HepG2 (cell line): ENCODE measurements around the gene VPS11. TPM values are rescaled to one million over a fixed set of nuclear protein-coding genes. Genes with fewer than 3 reads are reported as not detected.

Source experiments
- ATF7 ChIP-seq, 2 experiments: fragments of 450-650 bp in 1 of 2; sonication (generic) in 1 of 2; formaldehyde crosslinking in 1 of 2; IDR thresholded peaks; 2 replicates each; pipeline versions ENCODE4 v1.4.0 to v1.6.1; 2016 to 2020; ENCODE audit warnings: antibody characterized with exemption in 1 of 2, mild to moderate bottlenecking in 1 of 2, missing genetic modification reagents in 1 of 2
- DRAP1 ChIP-seq: IDR thresholded peaks from 2 replicates; pipeline ENCODE4 v1.6.1; 2016; ENCODE audit warnings: missing genetic modification reagents, missing compliant biosample characterization
- ERF ChIP-seq: IDR thresholded peaks from 2 replicates; pipeline ENCODE4 v1.6.1; 2018; ENCODE audit warnings: missing biosample characterization, missing genetic modification reagents
- ETV5 ChIP-seq: IDR thresholded peaks from 2 replicates; pipeline ENCODE4 v1.6.1; 2018; ENCODE audit warnings: missing biosample characterization, missing genetic modification reagents, inconsistent platforms, borderline replicate concordance
- ETV6 ChIP-seq: sonication (generic); formaldehyde crosslinking; conservative IDR thresholded peaks from 2 replicates; pipeline ENCODE4 v1.4.0; 2020; ENCODE audit warnings: missing genetic modification reagents
- KLF13 ChIP-seq: sonication (generic); formaldehyde crosslinking; IDR thresholded peaks from 2 replicates; pipeline ENCODE4 v1.4.0; 2020; ENCODE audit warnings: mild to moderate bottlenecking, missing genetic modification reagents
- NRL ChIP-seq: sonication (generic); formaldehyde crosslinking; IDR thresholded peaks from 2 replicates; pipeline ENCODE4 v1.5.0; 2020; ENCODE audit warnings: missing genetic modification reagents, mild to moderate bottlenecking, moderate library complexity, borderline replicate concordance
- PBX3 ChIP-seq: sonication (generic); formaldehyde crosslinking; IDR thresholded peaks from 2 replicates; pipeline ENCODE4 v1.8.1; 2023; ENCODE audit warnings: missing genetic modification reagents, inconsistent platforms, borderline replicate concordance
- SIN3B ChIP-seq: fragments of 150-350 bp; IDR thresholded peaks from 2 replicates; pipeline ENCODE4 v1.6.1; 2014; ENCODE audit warnings: low read length
- SP5 ChIP-seq: IDR thresholded peaks from 2 replicates; pipeline ENCODE4 v1.6.1; 2016; ENCODE audit warnings: low read depth, borderline replicate concordance
- TCF7L2 ChIP-seq: IDR thresholded peaks from 2 replicates; pipeline ENCODE4 v1.6.1; 2011; ENCODE audit warnings: mild to moderate bottlenecking, low read depth, low read length, moderate library complexity
- YEATS4 ChIP-seq: sonication (generic); formaldehyde crosslinking; IDR thresholded peaks from 2 replicates; pipeline ENCODE4 v1.4.0; 2020; ENCODE audit warnings: missing genetic modification reagents, borderline replicate concordance
- ZNF230 ChIP-seq: sonication (generic); formaldehyde crosslinking; IDR thresholded peaks from 2 replicates; pipeline ENCODE4 v1.4.0; 2020; ENCODE audit warnings: mild to moderate bottlenecking, missing genetic modification reagents
- ZNF570 ChIP-seq: sonication (generic); formaldehyde crosslinking; IDR thresholded peaks from 2 replicates; pipeline ENCODE4 v1.4.0; 2020; ENCODE audit warnings: mild to moderate bottlenecking, missing genetic modification reagents, borderline replicate concordance
- ZNF704 ChIP-seq: sonication (generic); formaldehyde crosslinking; IDR thresholded peaks from 2 replicates; pipeline ENCODE4 v1.8.1; 2023; ENCODE audit warnings: mild to moderate bottlenecking, inconsistent platforms, moderate library complexity, missing genetic modification reagents, borderline replicate concordance
- ZNF782 ChIP-seq: sonication (generic); formaldehyde crosslinking; IDR thresholded peaks from 2 replicates; pipeline ENCODE4 v1.4.0; 2020; ENCODE audit warnings: missing genetic modification reagents, mild to moderate bottlenecking, borderline replicate concordance
- polyA plus RNA-seq, 8 experiments: library from polyadenylated mRNA; depleted of rRNA in 3 of 8; stranded (reverse) in 7 of 8; unstranded in 1 of 8; fragments of >200 nt; fragmentation: Illumina TruSeq in 4 of 8; extraction: Trizol in 4 of 8; gene quantifications; 2 replicates each; pipeline versions ENCODE4 v1.2.1 to v1.2.3, GENCODE V29; 2011 to 2016; ENCODE audit warnings: low read depth in 4 of 8, missing spikeins in 1 of 8, mixed read lengths in 1 of 8; ENCODE audit not compliant: insufficient read depth in 1 of 8
- total RNA-seq, 5 experiments: library from RNA; depleted of rRNA; stranded (reverse); fragments of >200 nt; fragmentation: Illumina TruSeq; extraction: Trizol; gene quantifications; 2 replicates each; pipeline ENCODE4 v1.2.3, GENCODE V29; 2016; ENCODE audit warnings: low read depth in 1 of 5
- TF ChIP-seq, protein P1 (sequence below): sonication (generic); formaldehyde crosslinking; IDR thresholded peaks from 2 replicates; pipeline ENCODE4 v1.5.0; 2020; ENCODE audit warnings: missing genetic modification reagents
- TF ChIP-seq, protein P2 (sequence below): sonication (generic); formaldehyde crosslinking; IDR thresholded peaks from 2 replicates; pipeline ENCODE4 v1.5.0; 2020; ENCODE audit warnings: missing genetic modification reagents
- TF ChIP-seq, protein P3 (sequence below): sonication (generic); formaldehyde crosslinking; IDR thresholded peaks from 2 replicates; pipeline ENCODE4 v1.5.1; 2020; ENCODE audit warnings: mild to moderate bottlenecking, missing genetic modification reagents, moderate library complexity

Gene VPS11
- total and polyA plus RNA-seq, 2 of the 13 experiments (the other 11 are each of a cell fraction or from before 2014, with no cell fraction given): 13.7 to 21.6 TPM

GRCh38 chr11:119084663-119085436, 17.2 kb downstream of the VPS11 start, which contains the start of gene HMBS (continued):
- TF ChIP-seq ZNF704: no peak
- TF ChIP-seq NRL (CRISPR knock-in tag): peak; percentile 62; the same call in 1 of the 2 replicates
- peak; percentile 41 for TF ChIP-seq ERF
- TF ChIP-seq KLF13: no peak
- peak; percentile 87; the same call in 1 of the 2 replicates for TF ChIP-seq ZNF782
- TF ChIP-seq YEATS4 (CRISPR knock-in tag): peak; percentile 78
- TF ChIP-seq, protein P1, sequence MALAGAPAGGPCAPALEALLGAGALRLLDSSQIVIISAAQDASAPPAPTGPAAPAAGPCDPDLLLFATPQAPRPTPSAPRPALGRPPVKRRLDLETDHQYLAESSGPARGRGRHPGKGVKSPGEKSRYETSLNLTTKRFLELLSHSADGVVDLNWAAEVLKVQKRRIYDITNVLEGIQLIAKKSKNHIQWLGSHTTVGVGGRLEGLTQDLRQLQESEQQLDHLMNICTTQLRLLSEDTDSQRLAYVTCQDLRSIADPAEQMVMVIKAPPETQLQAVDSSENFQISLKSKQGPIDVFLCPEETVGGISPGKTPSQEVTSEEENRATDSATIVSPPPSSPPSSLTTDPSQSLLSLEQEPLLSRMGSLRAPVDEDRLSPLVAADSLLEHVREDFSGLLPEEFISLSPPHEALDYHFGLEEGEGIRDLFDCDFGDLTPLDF: peak; percentile 90
- peak; percentile 93 for TF ChIP-seq ZNF230 (CRISPR knock-in tag)
- TF ChIP-seq, protein P2, sequence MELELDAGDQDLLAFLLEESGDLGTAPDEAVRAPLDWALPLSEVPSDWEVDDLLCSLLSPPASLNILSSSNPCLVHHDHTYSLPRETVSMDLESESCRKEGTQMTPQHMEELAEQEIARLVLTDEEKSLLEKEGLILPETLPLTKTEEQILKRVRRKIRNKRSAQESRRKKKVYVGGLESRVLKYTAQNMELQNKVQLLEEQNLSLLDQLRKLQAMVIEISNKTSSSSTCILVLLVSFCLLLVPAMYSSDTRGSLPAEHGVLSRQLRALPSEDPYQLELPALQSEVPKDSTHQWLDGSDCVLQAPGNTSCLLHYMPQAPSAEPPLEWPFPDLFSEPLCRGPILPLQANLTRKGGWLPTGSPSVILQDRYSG: peak; percentile 54; the same call in 1 of the 2 replicates
- 0 out of 2 replicates have a peak, but pooled peaks have one; percentile 68 for TF ChIP-seq ETV6 (CRISPR knock-in tag)
- no peak for TF ChIP-seq TCF7L2
- TF ChIP-seq PBX3 (CRISPR knock-in tag): no peak
- TF ChIP-seq ETV5 (CRISPR knock-in tag): peak; percentile 56
- TF ChIP-seq ZNF570: no peak
- peak; percentile 66; the same call in 1 of the 2 replicates for TF ChIP-seq DRAP1 (CRISPR knock-in tag)
- TF ChIP-seq, protein P3, sequence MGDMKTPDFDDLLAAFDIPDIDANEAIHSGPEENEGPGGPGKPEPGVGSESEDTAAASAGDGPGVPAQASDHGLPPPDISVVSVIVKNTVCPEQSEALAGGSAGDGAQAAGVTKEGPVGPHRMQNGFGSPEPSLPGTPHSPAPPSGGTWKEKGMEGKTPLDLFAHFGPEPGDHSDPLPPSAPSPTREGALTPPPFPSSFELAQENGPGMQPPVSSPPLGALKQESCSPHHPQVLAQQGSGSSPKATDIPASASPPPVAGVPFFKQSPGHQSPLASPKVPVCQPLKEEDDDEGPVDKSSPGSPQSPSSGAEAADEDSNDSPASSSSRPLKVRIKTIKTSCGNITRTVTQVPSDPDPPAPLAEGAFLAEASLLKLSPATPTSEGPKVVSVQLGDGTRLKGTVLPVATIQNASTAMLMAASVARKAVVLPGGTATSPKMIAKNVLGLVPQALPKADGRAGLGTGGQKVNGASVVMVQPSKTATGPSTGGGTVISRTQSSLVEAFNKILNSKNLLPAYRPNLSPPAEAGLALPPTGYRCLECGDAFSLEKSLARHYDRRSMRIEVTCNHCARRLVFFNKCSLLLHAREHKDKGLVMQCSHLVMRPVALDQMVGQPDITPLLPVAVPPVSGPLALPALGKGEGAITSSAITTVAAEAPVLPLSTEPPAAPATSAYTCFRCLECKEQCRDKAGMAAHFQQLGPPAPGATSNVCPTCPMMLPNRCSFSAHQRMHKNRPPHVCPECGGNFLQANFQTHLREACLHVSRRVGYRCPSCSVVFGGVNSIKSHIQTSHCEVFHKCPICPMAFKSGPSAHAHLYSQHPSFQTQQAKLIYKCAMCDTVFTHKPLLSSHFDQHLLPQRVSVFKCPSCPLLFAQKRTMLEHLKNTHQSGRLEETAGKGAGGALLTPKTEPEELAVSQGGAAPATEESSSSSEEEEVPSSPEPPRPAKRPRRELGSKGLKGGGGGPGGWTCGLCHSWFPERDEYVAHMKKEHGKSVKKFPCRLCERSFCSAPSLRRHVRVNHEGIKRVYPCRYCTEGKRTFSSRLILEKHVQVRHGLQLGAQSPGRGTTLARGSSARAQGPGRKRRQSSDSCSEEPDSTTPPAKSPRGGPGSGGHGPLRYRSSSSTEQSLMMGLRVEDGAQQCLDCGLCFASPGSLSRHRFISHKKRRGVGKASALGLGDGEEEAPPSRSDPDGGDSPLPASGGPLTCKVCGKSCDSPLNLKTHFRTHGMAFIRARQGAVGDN (CRISPR knock-in tag): peak; percentile 92
- TF ChIP-seq ATF7 (IDR thresholded peaks at IDR 0.05): no peak
- peak; percentile 57; the same call in 1 of the 2 replicates for TF ChIP-seq ATF7 (CRISPR knock-in tag; IDR thresholded peaks at IDR 0.05)
- peak; percentile 32; the same call in 1 of the 2 replicates for TF ChIP-seq SIN3B
- TF ChIP-seq SP5 (CRISPR knock-in tag): peak; percentile 72; the same call in 1 of the 2 replicates
